DMS114 treated with DMSO at 0.1 percent for 48 hours (cell line): ENCODE results near the gene CDH1.

ENCODE experiments used
- DNase-seq: peaks from one replicate; lab custom pipeline; 2025; ENCODE audit not compliant: unreplicated experiment; lab: John Stamatoyannopoulos, UW

Gene CDH1

GRCh38 chr16:68731637-68732036 lies 5.5 kb upstream of the CDH1 start:
- no peak for DNase-seq

- DNase-seq: no peak
Measured at GRCh38 chr16:68732042-68732680, 4.9 kb upstream of the CDH1 start.

GRCh38 chr16:68732741-68733399 lies 4.2 kb upstream of the CDH1 start:
- no peak for DNase-seq

- DNase-seq: no peak
Measured at GRCh38 chr16:68733570-68733969, 3.5 kb upstream of the CDH1 start.

- no peak for DNase-seq
Measured at GRCh38 chr16:68734782-68735181, 2.3 kb upstream of the CDH1 start.

GRCh38 chr16:68736561-68736960 lies 531 bp upstream of the CDH1 start:
- no peak for DNase-seq

- DNase-seq: no peak
Measured at GRCh38 chr16:68737730-68738629, 888 bp downstream of the CDH1 start.

- no peak for DNase-seq
Measured at GRCh38 chr16:68739964-68740627, 3.0 kb downstream of the CDH1 start.

- no peak for DNase-seq
Measured at GRCh38 chr16:68740628-68741346, 3.7 kb downstream of the CDH1 start.

- no peak for DNase-seq
Measured at GRCh38 chr16:68743664-68744063, 6.6 kb downstream of the CDH1 start.

GRCh38 chr16:68744744-68745280 lies 7.7 kb downstream of the CDH1 start:
- no peak for DNase-seq

- DNase-seq: no peak
Measured at GRCh38 chr16:68746951-68747350, 9.9 kb downstream of the CDH1 start.

GRCh38 chr16:68749432-68749831 lies 12.3 kb downstream of the CDH1 start:
- DNase-seq: no peak

- no peak for DNase-seq
Measured at GRCh38 chr16:68750193-68750695, 13.2 kb downstream of the CDH1 start.

- DNase-seq: no peak
Measured at GRCh38 chr16:68751160-68751559, 14.1 kb downstream of the CDH1 start.

GRCh38 chr16:68752602-68753001 lies 15.5 kb downstream of the CDH1 start:
- DNase-seq: no peak

GRCh38 chr16:68754084-68754792 lies 17.1 kb downstream of the CDH1 start:
- DNase-seq: no peak

- DNase-seq: no peak
Measured at GRCh38 chr16:68756239-68756915, 19.3 kb downstream of the CDH1 start.

GRCh38 chr16:68757625-68757935 lies 20.5 kb downstream of the CDH1 start:
- DNase-seq: no peak
